ENCODE results near the gene PDE4D. TPM values are rescaled to one million over a fixed set of nuclear protein-coding genes. Genes with fewer than 3 reads are reported as not detected.

The PDE4D gene
- total RNA-seq, 1 donor from 2014 or later, result 14.2 TPM

DNA sequence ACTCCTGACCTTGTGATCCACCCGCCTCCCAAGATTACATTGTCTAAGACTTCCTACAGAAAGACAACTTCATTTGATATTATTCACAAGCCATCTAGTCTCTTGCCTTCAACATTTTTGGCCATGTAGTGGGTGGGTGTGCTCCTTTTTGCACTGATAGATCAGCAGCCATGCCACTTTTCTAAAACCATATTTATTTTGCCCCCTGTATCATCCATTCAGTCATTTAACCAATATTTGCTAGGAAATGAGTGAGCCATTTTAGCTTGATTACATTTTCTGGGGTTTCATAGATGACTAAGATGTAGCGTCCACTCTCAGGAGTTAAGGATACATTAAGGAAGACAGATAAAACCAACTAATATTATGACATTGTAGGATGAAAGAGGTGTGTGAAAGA is 755.0 kb downstream of the PDE4D start:
- Histone ChIP-seq H3K4me2 (ENCODE audit: low read length) (no peak overlapping the region), H3K36me3 (ENCODE audit: insufficient read depth, low read length) (no peaks in the 10 kb centered on the region), H3K27ac (ENCODE audit: low read depth, low read length) (no peak overlapping the region), H3K4me1 (ENCODE audit: insufficient read depth, low read length) (no peaks in the 10 kb centered on the region), H3K27me3 (ENCODE audit: insufficient read depth, low read length) (no peaks in the 10 kb centered on the region), H3K4me3 (ENCODE audit: insufficient read depth, low read depth, low read length) (no peak overlapping the region), H3K9ac (ENCODE audit: low read length) (no peak overlapping the region), H2AFZ (ENCODE audit: low read depth, low read length) (no peak overlapping the region), H3K9me3 (ENCODE audit: insufficient read depth, low read depth, low read length) (no peaks in the 10 kb centered on the region), H4K20me1 (ENCODE audit: insufficient read depth, low read length) (no peaks in the 10 kb centered on the region), H3K79me2 (ENCODE audit: insufficient read depth, low read length) (no peaks in the 10 kb centered on the region)
- H3K4me3 Mint-ChIP-seq (ENCODE audit: unreplicated experiment), result no peak overlapping the region
- H3K27ac Mint-ChIP-seq (ENCODE audit: unreplicated experiment), result no peak overlapping the region
- FAIRE-seq (no peak), DNase-seq (ENCODE audit: low read depth) (no peak)
- TF ChIP-seq, protein P1, sequence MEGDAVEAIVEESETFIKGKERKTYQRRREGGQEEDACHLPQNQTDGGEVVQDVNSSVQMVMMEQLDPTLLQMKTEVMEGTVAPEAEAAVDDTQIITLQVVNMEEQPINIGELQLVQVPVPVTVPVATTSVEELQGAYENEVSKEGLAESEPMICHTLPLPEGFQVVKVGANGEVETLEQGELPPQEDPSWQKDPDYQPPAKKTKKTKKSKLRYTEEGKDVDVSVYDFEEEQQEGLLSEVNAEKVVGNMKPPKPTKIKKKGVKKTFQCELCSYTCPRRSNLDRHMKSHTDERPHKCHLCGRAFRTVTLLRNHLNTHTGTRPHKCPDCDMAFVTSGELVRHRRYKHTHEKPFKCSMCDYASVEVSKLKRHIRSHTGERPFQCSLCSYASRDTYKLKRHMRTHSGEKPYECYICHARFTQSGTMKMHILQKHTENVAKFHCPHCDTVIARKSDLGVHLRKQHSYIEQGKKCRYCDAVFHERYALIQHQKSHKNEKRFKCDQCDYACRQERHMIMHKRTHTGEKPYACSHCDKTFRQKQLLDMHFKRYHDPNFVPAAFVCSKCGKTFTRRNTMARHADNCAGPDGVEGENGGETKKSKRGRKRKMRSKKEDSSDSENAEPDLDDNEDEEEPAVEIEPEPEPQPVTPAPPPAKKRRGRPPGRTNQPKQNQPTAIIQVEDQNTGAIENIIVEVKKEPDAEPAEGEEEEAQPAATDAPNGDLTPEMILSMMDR (IDR thresholded peaks at IDR 0.05; ENCODE audit: insufficient read depth, low read depth, low read length), result no peak
- no peak for TF ChIP-seq EZH2 (IDR thresholded peaks at IDR 0.05; ENCODE audit: insufficient read depth, low read length)
- H3K27me3 Mint-ChIP-seq (ENCODE audit: low read depth, unreplicated experiment), result no peaks in the 10 kb centered on the region
- peaks cover 4% of the 10 kb centered on the region for H3K4me1 Mint-ChIP-seq (ENCODE audit: low read depth, unreplicated experiment)
- H3K9me3 Mint-ChIP-seq (ENCODE audit: unreplicated experiment), result no peaks in the 10 kb centered on the region
- H3K36me3 Mint-ChIP-seq (ENCODE audit: low read depth, unreplicated experiment), result no peaks in the 10 kb centered on the region

DNA sequence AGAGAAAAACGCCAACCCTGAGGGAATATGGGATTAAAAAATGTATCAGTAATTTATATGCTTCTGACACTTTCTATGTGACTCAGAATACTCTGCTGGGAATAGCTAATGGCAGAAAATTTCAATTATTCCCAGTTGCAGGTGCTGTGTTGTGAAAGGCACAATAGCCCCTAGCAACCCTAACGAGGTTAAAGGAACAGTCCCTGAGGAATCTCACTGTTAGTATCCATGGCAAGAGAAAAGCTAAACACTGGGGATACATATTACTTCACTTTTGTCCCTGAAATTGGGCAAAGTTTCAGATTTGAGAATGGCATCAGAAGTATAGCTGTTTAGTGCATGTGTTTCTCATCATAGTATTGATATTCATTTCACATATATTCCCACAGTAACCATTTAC is 755.7 kb downstream of the PDE4D start:
- Histone ChIP-seq H3K79me2 (ENCODE audit: insufficient read depth, low read length) (no peaks in the 10 kb centered on the region), H4K20me1 (ENCODE audit: insufficient read depth, low read length) (no peaks in the 10 kb centered on the region), H2AFZ (ENCODE audit: low read depth, low read length) (no peak overlapping the region), H3K9ac (ENCODE audit: low read length) (no peak overlapping the region), H3K4me3 (ENCODE audit: insufficient read depth, low read depth, low read length) (no peak overlapping the region), H3K4me1 (ENCODE audit: insufficient read depth, low read length) (no peaks in the 10 kb centered on the region), H3K36me3 (ENCODE audit: insufficient read depth, low read length) (no peaks in the 10 kb centered on the region), H3K4me2 (ENCODE audit: low read length) (no peak overlapping the region), H3K9me3 (ENCODE audit: insufficient read depth, low read depth, low read length) (no peaks in the 10 kb centered on the region), H3K27me3 (ENCODE audit: insufficient read depth, low read length) (no peaks in the 10 kb centered on the region), H3K27ac (ENCODE audit: low read depth, low read length) (no peak overlapping the region)
- Mint-ChIP-seq H3K27me3 (ENCODE audit: low read depth, unreplicated experiment) (no peaks in the 10 kb centered on the region), H3K4me3 (ENCODE audit: unreplicated experiment) (no peak overlapping the region), H3K4me1 (ENCODE audit: low read depth, unreplicated experiment) (peaks cover 4% of the 10 kb centered on the region), H3K36me3 (ENCODE audit: low read depth, unreplicated experiment) (no peaks in the 10 kb centered on the region), H3K27ac (ENCODE audit: unreplicated experiment) (no peak overlapping the region), H3K9me3 (ENCODE audit: unreplicated experiment) (no peaks in the 10 kb centered on the region)
- DNase-seq (ENCODE audit: low read depth), result no peak
- FAIRE-seq, result peak; percentile 9
- TF ChIP-seq, protein P1 (IDR thresholded peaks at IDR 0.05; ENCODE audit: insufficient read depth, low read depth, low read length), result no peak

- Mint-ChIP-seq H3K9me3 (ENCODE audit: unreplicated experiment) (no peaks in the 10 kb centered on the region), H3K4me3 (ENCODE audit: unreplicated experiment) (no peak overlapping the region), H3K4me1 (ENCODE audit: low read depth, unreplicated experiment) (peaks cover 4% of the 10 kb centered on the region), H3K27me3 (ENCODE audit: low read depth, unreplicated experiment) (no peaks in the 10 kb centered on the region), H3K36me3 (ENCODE audit: low read depth, unreplicated experiment) (no peaks in the 10 kb centered on the region), H3K27ac (ENCODE audit: unreplicated experiment) (no peak overlapping the region)
- no peaks in the 10 kb centered on the region for H3K4me1 ChIP-seq (ENCODE audit: insufficient read depth, low read length)
- H3K9me3 ChIP-seq (ENCODE audit: insufficient read depth, low read depth, low read length), result no peaks in the 10 kb centered on the region
- H3K36me3 ChIP-seq (ENCODE audit: insufficient read depth, low read length), result no peaks in the 10 kb centered on the region
- no peak overlapping the region for H2AFZ ChIP-seq (ENCODE audit: low read depth, low read length)
- H3K27ac ChIP-seq (ENCODE audit: low read depth, low read length), result no peak overlapping the region
- DNase-seq (ENCODE audit: low read depth) (no peak), FAIRE-seq (no peak)
- H3K4me2 ChIP-seq (ENCODE audit: low read length), result no peak overlapping the region
- H3K9ac ChIP-seq (ENCODE audit: low read length), result no peak overlapping the region
- no peaks in the 10 kb centered on the region for H3K79me2 ChIP-seq (ENCODE audit: insufficient read depth, low read length)
- no peaks in the 10 kb centered on the region for H4K20me1 ChIP-seq (ENCODE audit: insufficient read depth, low read length)
- H3K27me3 ChIP-seq (ENCODE audit: insufficient read depth, low read length), result no peaks in the 10 kb centered on the region
- TF ChIP-seq, protein P1 (IDR thresholded peaks at IDR 0.05; ENCODE audit: insufficient read depth, low read depth, low read length), result no peak
- no peak for TF ChIP-seq EZH2 (IDR thresholded peaks at IDR 0.05; ENCODE audit: insufficient read depth, low read length)
- H3K4me3 ChIP-seq (ENCODE audit: insufficient read depth, low read depth, low read length), result no peak overlapping the region
Measured at GRCh38 chr5:59136549-59136948, 757.0 kb downstream of the PDE4D start.

All from astrocyte (in vitro differentiated cells and primary cell).